GM23338 (cell line): Measurements from ENCODE around the gene BFAR. TPM values are rescaled to one million over a fixed set of nuclear protein-coding genes. Genes with fewer than 3 reads are reported as not detected.

Experiments used
- ATAC-seq: fragments of 200-7000 bp; cut with Tn5 transposase; 3 replicates; pipeline ENCODE4 v1.9.1; 2020
- DNase-seq: peaks from one replicate; pipeline ENCODE4 v3.0.0-alpha.2; 2015; ENCODE audit warnings: low spot score
- H2AFZ ChIP-seq: fragments of 200-600 bp; sonication (generic); 2 replicates; pipeline ENCODE4 v1.8.0; 2016; ENCODE audit warnings: antibody characterized with exemption, mild to moderate bottlenecking, moderate library complexity
- H3F3A ChIP-seq: fragments of 200-600 bp; sonication (generic); replicated peaks from 2 replicates; pipeline ENCODE4 v1.8.0; 2017; ENCODE audit warnings: antibody characterized with exemption, mixed run types, low read depth
- H3K27ac ChIP-seq: fragments of 200-600 bp; sonication (generic); 2 replicates; pipeline ENCODE4 v1.6.1; 2016; ENCODE audit warnings: low read depth
- H3K27me3 ChIP-seq: fragments of 200-600 bp; sonication (generic); 2 replicates; pipeline ENCODE4 v1.8.0; 2016; ENCODE audit warnings: mild to moderate bottlenecking, mixed run types, moderate library complexity; ENCODE audit not compliant: insufficient read depth
- H3K36me3 ChIP-seq: fragments of 200-600 bp; sonication (generic); 2 replicates; pipeline ENCODE4 v1.8.0; 2016; ENCODE audit warnings: mild to moderate bottlenecking; ENCODE audit not compliant: insufficient read depth
- H3K4me1 ChIP-seq: fragments of 200-600 bp; sonication (generic); 2 replicates; pipeline ENCODE4 v1.8.0; 2016; ENCODE audit warnings: mild to moderate bottlenecking, moderate library complexity; ENCODE audit not compliant: insufficient read depth
- H3K4me2 ChIP-seq: fragments of 200-600 bp; sonication (generic); 2 replicates; pipeline ENCODE4 v1.7.1; 2017; ENCODE audit warnings: mixed run types
- H3K4me3 ChIP-seq: fragments of 200-600 bp; sonication (generic); 2 replicates; pipeline ENCODE4 v1.6.1; 2016; ENCODE audit warnings: mixed run types
- H3K79me2 ChIP-seq: fragments of 200-600 bp; sonication (generic); replicated peaks from 2 replicates; pipeline ENCODE4 v1.8.0; 2017; ENCODE audit warnings: mild to moderate bottlenecking; ENCODE audit not compliant: insufficient read depth
- H3K9me2 ChIP-seq: fragments of 200-600 bp; sonication (generic); 2 replicates; pipeline ENCODE4 v1.8.0; 2017; ENCODE audit not compliant: insufficient read depth
- H4K20me1 ChIP-seq: fragments of 200-600 bp; sonication (generic); replicated peaks from 2 replicates; pipeline ENCODE4 v1.8.0; 2017; ENCODE audit warnings: mild to moderate bottlenecking; ENCODE audit not compliant: insufficient read depth
- H3K27ac Mint-ChIP-seq: 2 replicates; pipeline ENCODE4 v1.8.0; 2020; ENCODE audit warnings: inconsistent platforms, mild to moderate bottlenecking, moderate library complexity, mixed read lengths
- H3K27me3 Mint-ChIP-seq: 3 replicates; pipeline ENCODE4 v1.8.0; 2022; ENCODE audit warnings: low read depth, mild to moderate bottlenecking, moderate library complexity, mixed read lengths, inconsistent platforms; ENCODE audit not compliant: insufficient read depth, poor library complexity
- H3K36me3 Mint-ChIP-seq: 3 replicates; pipeline ENCODE4 v1.8.0; 2021; ENCODE audit warnings: low read depth, mild to moderate bottlenecking, inconsistent platforms, moderate library complexity, mixed read lengths
- H3K4me1 Mint-ChIP-seq: 3 replicates; pipeline ENCODE4 v1.8.0; 2020; ENCODE audit warnings: mild to moderate bottlenecking, inconsistent platforms, mixed read lengths
- H3K4me3 Mint-ChIP-seq: 3 replicates; pipeline ENCODE4 v1.8.0; 2021; ENCODE audit warnings: moderate library complexity, mild to moderate bottlenecking, inconsistent platforms, mixed read lengths
- H3K9me3 Mint-ChIP-seq: 3 replicates; pipeline ENCODE4 v1.8.0; 2020; ENCODE audit warnings: moderate library complexity, mild to moderate bottlenecking, inconsistent platforms, mixed read lengths
- CREB1 ChIP-seq: fragments of 250-450 bp; sonication (Bioruptor Pico); IDR thresholded peaks from 2 replicates; pipeline ENCODE4 v1.5.0; 2020; ENCODE audit warnings: low read depth, mild to moderate bottlenecking, moderate library complexity
- EZH2 ChIP-seq: fragments of 200-600 bp; sonication (generic); IDR thresholded peaks from one replicate; pipeline ENCODE4 v1.8.0; 2017; ENCODE audit warnings: antibody characterized with exemption, mild to moderate bottlenecking, low read depth; ENCODE audit not compliant: unreplicated experiment
- EZH2phosphoT487 ChIP-seq: fragments of 200-600 bp; sonication (generic); IDR thresholded peaks from one replicate; pipeline ENCODE4 v1.8.1; 2018; ENCODE audit warnings: antibody characterized with exemption; ENCODE audit not compliant: unreplicated experiment
- JUNB ChIP-seq: IDR thresholded peaks from one replicate; pipeline ENCODE4 v1.6.1; 2016; ENCODE audit warnings: antibody characterized with exemption; ENCODE audit not compliant: unreplicated experiment
- NANOG ChIP-seq: IDR thresholded peaks from 2 replicates; pipeline ENCODE4 v1.6.1; 2016; ENCODE audit warnings: antibody characterized with exemption, borderline replicate concordance
- POLR2AphosphoS5 ChIP-seq: IDR thresholded peaks from 2 replicates; pipeline ENCODE4 v1.6.1; 2016; ENCODE audit warnings: antibody characterized with exemption, low read depth
- STAT1 ChIP-seq: IDR thresholded peaks from one replicate; pipeline ENCODE4 v1.6.1; 2016; ENCODE audit warnings: antibody characterized with exemption; ENCODE audit not compliant: unreplicated experiment
- ZNF114 ChIP-seq: fragments of 250-450 bp; sonication (Bioruptor Pico); IDR thresholded peaks from 2 replicates; pipeline ENCODE4 v1.5.0; 2020; ENCODE audit warnings: mild to moderate bottlenecking, moderate library complexity
- ZNF331 ChIP-seq: fragments of 250-450 bp; sonication (Bioruptor Pico); IDR thresholded peaks from 2 replicates; pipeline ENCODE4 v1.5.0; 2020; ENCODE audit warnings: low read depth, mild to moderate bottlenecking, moderate library complexity
- ZNF462 ChIP-seq: fragments of 250-450 bp; sonication (Bioruptor Pico); IDR thresholded peaks from 2 replicates; pipeline ENCODE4 v1.5.0; 2020; ENCODE audit warnings: mild to moderate bottlenecking, moderate library complexity
- polyA plus RNA-seq: library from polyadenylated mRNA; unstranded; fragments of >200 nt; fragmentation: Nextera tagmentation; extraction: Ambion mirVana; gene quantifications from 2 replicates; pipeline ENCODE4 v1.2.1, GENCODE V29; 2016
- total RNA-seq: library from RNA; depleted of rRNA; stranded (reverse); fragments of >200 nt; shearing (Covaris generic); gene quantifications from 2 replicates; pipeline ENCODE4 v1.2.3, GENCODE V29; 2014
- TF ChIP-seq, protein P1 (sequence below), 2 experiments: fragments of 200-600 bp in 1 of 2; sonication (generic) in 1 of 2; conservative IDR thresholded peaks; 2 replicates each; pipeline versions ENCODE4 v1.5.1 to v1.6.1; 2016 to 2017; ENCODE audit warnings: antibody characterized with exemption in 2 of 2, low read depth in 2 of 2, mild to moderate bottlenecking in 2 of 2, moderate library complexity in 1 of 2
- TF ChIP-seq, protein P2 (sequence below): IDR thresholded peaks from 2 replicates; pipeline ENCODE4 v1.6.1; 2016; ENCODE audit warnings: antibody characterized with exemption
- TF ChIP-seq, protein P3 (sequence below): IDR thresholded peaks from one replicate; pipeline ENCODE4 v1.6.1; 2018; ENCODE audit warnings: antibody characterized with exemption; ENCODE audit not compliant: unreplicated experiment

BFAR gene
- total and polyA plus RNA-seq, 2 experiments from 2014 or later, result 54.4 to 126 TPM

DNA sequence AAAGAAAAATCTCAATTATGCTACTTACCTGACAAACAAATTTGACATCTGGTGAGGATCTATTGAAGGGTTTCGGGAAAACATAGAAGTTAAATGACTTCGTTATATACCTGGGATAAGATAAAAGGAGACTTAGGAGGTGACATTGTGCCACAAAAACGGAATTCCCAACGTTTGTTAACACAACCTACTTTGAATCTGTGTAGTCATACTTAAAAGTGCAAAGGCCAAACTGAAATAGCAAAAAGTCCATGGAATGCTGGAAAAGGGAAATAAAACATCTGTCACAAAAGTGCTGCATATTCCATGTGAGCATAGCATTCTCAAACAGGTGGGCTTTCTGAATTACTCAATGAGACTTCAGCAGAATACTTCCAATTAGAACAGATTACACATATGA lies 5.7 kb upstream of the BFAR start:
- H3K36me3 Mint-ChIP-seq, result peaks cover 67% of the 10 kb centered on the region
- H4K20me1 ChIP-seq, result peaks cover 3% of the 10 kb centered on the region; the same call in 1 of the 2 replicates
- H3K4me3 Mint-ChIP-seq, result no peak overlapping the region
- no peak overlapping the region for H2AFZ ChIP-seq
- no peaks in the 10 kb centered on the region for H3K27me3 ChIP-seq
- H3F3A ChIP-seq, result peaks cover 14% of the 10 kb centered on the region; the same call in 1 of the 2 replicates
- no peaks in the 10 kb centered on the region for H3K9me3 Mint-ChIP-seq
- H3K4me1 Mint-ChIP-seq, result peaks cover 14% of the 10 kb centered on the region
- no peak overlapping the region for H3K4me3 ChIP-seq
- no peaks in the 10 kb centered on the region for H3K9me2 ChIP-seq
- H3K36me3 ChIP-seq, result peaks cover 36% of the 10 kb centered on the region
- DNase-seq (no peak), ATAC-seq (no peak)
- no peak overlapping the region for H3K27ac Mint-ChIP-seq
- peaks cover 20% of the 10 kb centered on the region for H3K79me2 ChIP-seq
- peaks cover 9% of the 10 kb centered on the region for H3K4me1 ChIP-seq
- no peak for TF ChIP-seq ZNF462 (CRISPR knock-in tag)
- TF ChIP-seq NANOG, result no peak
- no peak for TF ChIP-seq CREB1 (CRISPR knock-in tag)
- TF ChIP-seq ZNF331 (CRISPR knock-in tag), result no peak
- no peak for TF ChIP-seq STAT1
- TF ChIP-seq, protein P1, sequence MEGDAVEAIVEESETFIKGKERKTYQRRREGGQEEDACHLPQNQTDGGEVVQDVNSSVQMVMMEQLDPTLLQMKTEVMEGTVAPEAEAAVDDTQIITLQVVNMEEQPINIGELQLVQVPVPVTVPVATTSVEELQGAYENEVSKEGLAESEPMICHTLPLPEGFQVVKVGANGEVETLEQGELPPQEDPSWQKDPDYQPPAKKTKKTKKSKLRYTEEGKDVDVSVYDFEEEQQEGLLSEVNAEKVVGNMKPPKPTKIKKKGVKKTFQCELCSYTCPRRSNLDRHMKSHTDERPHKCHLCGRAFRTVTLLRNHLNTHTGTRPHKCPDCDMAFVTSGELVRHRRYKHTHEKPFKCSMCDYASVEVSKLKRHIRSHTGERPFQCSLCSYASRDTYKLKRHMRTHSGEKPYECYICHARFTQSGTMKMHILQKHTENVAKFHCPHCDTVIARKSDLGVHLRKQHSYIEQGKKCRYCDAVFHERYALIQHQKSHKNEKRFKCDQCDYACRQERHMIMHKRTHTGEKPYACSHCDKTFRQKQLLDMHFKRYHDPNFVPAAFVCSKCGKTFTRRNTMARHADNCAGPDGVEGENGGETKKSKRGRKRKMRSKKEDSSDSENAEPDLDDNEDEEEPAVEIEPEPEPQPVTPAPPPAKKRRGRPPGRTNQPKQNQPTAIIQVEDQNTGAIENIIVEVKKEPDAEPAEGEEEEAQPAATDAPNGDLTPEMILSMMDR (conservative IDR thresholded peaks at IDR 0.05; ENCODE audit: low read depth in 2 of 2), result no peak
- no peak for TF ChIP-seq ZNF114 (CRISPR knock-in tag)
- TF ChIP-seq, protein P2, sequence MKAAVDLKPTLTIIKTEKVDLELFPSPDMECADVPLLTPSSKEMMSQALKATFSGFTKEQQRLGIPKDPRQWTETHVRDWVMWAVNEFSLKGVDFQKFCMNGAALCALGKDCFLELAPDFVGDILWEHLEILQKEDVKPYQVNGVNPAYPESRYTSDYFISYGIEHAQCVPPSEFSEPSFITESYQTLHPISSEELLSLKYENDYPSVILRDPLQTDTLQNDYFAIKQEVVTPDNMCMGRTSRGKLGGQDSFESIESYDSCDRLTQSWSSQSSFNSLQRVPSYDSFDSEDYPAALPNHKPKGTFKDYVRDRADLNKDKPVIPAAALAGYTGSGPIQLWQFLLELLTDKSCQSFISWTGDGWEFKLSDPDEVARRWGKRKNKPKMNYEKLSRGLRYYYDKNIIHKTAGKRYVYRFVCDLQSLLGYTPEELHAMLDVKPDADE, result no peak
- no peak for TF ChIP-seq EZH2
- TF ChIP-seq POLR2AphosphoS5, result no peak
- TF ChIP-seq JUNB, result no peak
- TF ChIP-seq EZH2phosphoT487, result no peak
- TF ChIP-seq, protein P3, sequence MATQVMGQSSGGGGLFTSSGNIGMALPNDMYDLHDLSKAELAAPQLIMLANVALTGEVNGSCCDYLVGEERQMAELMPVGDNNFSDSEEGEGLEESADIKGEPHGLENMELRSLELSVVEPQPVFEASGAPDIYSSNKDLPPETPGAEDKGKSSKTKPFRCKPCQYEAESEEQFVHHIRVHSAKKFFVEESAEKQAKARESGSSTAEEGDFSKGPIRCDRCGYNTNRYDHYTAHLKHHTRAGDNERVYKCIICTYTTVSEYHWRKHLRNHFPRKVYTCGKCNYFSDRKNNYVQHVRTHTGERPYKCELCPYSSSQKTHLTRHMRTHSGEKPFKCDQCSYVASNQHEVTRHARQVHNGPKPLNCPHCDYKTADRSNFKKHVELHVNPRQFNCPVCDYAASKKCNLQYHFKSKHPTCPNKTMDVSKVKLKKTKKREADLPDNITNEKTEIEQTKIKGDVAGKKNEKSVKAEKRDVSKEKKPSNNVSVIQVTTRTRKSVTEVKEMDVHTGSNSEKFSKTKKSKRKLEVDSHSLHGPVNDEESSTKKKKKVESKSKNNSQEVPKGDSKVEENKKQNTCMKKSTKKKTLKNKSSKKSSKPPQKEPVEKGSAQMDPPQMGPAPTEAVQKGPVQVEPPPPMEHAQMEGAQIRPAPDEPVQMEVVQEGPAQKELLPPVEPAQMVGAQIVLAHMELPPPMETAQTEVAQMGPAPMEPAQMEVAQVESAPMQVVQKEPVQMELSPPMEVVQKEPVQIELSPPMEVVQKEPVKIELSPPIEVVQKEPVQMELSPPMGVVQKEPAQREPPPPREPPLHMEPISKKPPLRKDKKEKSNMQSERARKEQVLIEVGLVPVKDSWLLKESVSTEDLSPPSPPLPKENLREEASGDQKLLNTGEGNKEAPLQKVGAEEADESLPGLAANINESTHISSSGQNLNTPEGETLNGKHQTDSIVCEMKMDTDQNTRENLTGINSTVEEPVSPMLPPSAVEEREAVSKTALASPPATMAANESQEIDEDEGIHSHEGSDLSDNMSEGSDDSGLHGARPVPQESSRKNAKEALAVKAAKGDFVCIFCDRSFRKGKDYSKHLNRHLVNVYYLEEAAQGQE, result no peak
- H3K27me3 Mint-ChIP-seq, result peaks cover 7% of the 10 kb centered on the region
- no peak overlapping the region for H3K4me2 ChIP-seq
- no peak overlapping the region for H3K27ac ChIP-seq
